GM23338 (cell line): ENCODE results near the gene UBLCP1.

ENCODE experiments used
- CREB1 ChIP-seq: fragments of 250-450 bp; sonication (Bioruptor Pico); IDR thresholded peaks from 2 replicates; pipeline ENCODE4 v1.5.0; 2020; ENCODE audit warnings: low read depth, mild to moderate bottlenecking, moderate library complexity
- CTCF ChIP-seq, 2 experiments: fragments of 200-600 bp in 1 of 2; sonication (generic) in 1 of 2; conservative IDR thresholded peaks; 2 replicates each; pipeline versions ENCODE4 v1.5.1 to v1.6.1; 2016 to 2017; ENCODE audit warnings: antibody characterized with exemption in 2 of 2, low read depth in 2 of 2, mild to moderate bottlenecking in 2 of 2, moderate library complexity in 1 of 2
- EZH2 ChIP-seq: fragments of 200-600 bp; sonication (generic); IDR thresholded peaks from one replicate; pipeline ENCODE4 v1.8.0; 2017; ENCODE audit warnings: antibody characterized with exemption, mild to moderate bottlenecking, low read depth; ENCODE audit not compliant: unreplicated experiment
- EZH2phosphoT487 ChIP-seq: fragments of 200-600 bp; sonication (generic); IDR thresholded peaks from one replicate; pipeline ENCODE4 v1.8.1; 2018; ENCODE audit warnings: antibody characterized with exemption; ENCODE audit not compliant: unreplicated experiment
- JUNB ChIP-seq: IDR thresholded peaks from one replicate; pipeline ENCODE4 v1.6.1; 2016; ENCODE audit warnings: antibody characterized with exemption; ENCODE audit not compliant: unreplicated experiment
- POLR2AphosphoS5 ChIP-seq: IDR thresholded peaks from 2 replicates; pipeline ENCODE4 v1.6.1; 2016; ENCODE audit warnings: antibody characterized with exemption, low read depth
- REST ChIP-seq: IDR thresholded peaks from one replicate; pipeline ENCODE4 v1.6.1; 2018; ENCODE audit warnings: antibody characterized with exemption; ENCODE audit not compliant: unreplicated experiment
- STAT1 ChIP-seq: IDR thresholded peaks from one replicate; pipeline ENCODE4 v1.6.1; 2016; ENCODE audit warnings: antibody characterized with exemption; ENCODE audit not compliant: unreplicated experiment
- ZNF114 ChIP-seq: fragments of 250-450 bp; sonication (Bioruptor Pico); IDR thresholded peaks from 2 replicates; pipeline ENCODE4 v1.5.0; 2020; ENCODE audit warnings: mild to moderate bottlenecking, moderate library complexity
- ZNF331 ChIP-seq: fragments of 250-450 bp; sonication (Bioruptor Pico); IDR thresholded peaks from 2 replicates; pipeline ENCODE4 v1.5.0; 2020; ENCODE audit warnings: low read depth, mild to moderate bottlenecking, moderate library complexity
- ZNF462 ChIP-seq: fragments of 250-450 bp; sonication (Bioruptor Pico); IDR thresholded peaks from 2 replicates; pipeline ENCODE4 v1.5.0; 2020; ENCODE audit warnings: mild to moderate bottlenecking, moderate library complexity
- TF ChIP-seq, protein P1 (sequence below): IDR thresholded peaks from 2 replicates; pipeline ENCODE4 v1.6.1; 2016; ENCODE audit warnings: antibody characterized with exemption

GRCh38 chr5:159324986-159325385 lies 61.9 kb downstream of the UBLCP1 start:
- TF ChIP-seq CTCF (conservative IDR thresholded peaks at IDR 0.05; ENCODE audit: low read depth in 2 of 2) (no peak), POLR2AphosphoS5 (no peak), REST (no peak), ZNF462 (no peak), JUNB (no peak), EZH2 (no peak), EZH2phosphoT487 (no peak), CREB1 (no peak), ZNF331 (no peak), STAT1 (no peak), ZNF114 (CRISPR knock-in tag) (no peak)
- TF ChIP-seq, protein P1, sequence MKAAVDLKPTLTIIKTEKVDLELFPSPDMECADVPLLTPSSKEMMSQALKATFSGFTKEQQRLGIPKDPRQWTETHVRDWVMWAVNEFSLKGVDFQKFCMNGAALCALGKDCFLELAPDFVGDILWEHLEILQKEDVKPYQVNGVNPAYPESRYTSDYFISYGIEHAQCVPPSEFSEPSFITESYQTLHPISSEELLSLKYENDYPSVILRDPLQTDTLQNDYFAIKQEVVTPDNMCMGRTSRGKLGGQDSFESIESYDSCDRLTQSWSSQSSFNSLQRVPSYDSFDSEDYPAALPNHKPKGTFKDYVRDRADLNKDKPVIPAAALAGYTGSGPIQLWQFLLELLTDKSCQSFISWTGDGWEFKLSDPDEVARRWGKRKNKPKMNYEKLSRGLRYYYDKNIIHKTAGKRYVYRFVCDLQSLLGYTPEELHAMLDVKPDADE = no peak
